ENCODE results near the gene ATXN7L1.
"Not testable (repeated sequence)": the region's sequence is repeated elsewhere in the genome, so short reads cannot be mapped to it uniquely, and the experiment has no call there.

ATXN7L1 gene

GRCh38 chr7:105890290-105890997, 14.0 kb upstream of the ATXN7L1 start:
- peak in 2 of 3 experiments; percentile 22 to 49 for DNase-seq (ENCODE audit: low read depth in 3 of 3)

GRCh38 chr7:105887569-105888189, 11.3 kb upstream of the ATXN7L1 start:
- DNase-seq (ENCODE audit: low read depth in 3 of 3) = no peak

DNA sequence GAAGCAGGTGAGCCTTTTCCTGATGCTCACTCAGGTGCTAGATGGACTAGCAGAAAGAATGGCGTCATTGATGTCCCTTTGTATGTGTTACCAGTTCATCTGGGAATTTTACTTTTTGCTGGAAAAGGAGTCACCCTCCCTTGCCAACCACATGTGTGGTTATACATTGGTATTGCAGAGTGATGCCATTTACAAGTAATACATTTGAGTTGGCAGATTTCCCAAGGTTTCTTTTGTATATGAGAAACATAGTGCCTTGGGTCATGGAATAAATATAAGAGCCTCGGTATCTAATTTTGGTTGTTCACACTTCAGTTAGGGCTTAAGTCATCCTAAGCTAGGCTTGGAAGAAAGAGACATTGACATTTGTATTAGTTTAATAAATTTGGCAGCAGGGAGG, 10.4 kb upstream of the ATXN7L1 start:
- DNase-seq (ENCODE audit: low read depth in 3 of 3) = no peak

DNA sequence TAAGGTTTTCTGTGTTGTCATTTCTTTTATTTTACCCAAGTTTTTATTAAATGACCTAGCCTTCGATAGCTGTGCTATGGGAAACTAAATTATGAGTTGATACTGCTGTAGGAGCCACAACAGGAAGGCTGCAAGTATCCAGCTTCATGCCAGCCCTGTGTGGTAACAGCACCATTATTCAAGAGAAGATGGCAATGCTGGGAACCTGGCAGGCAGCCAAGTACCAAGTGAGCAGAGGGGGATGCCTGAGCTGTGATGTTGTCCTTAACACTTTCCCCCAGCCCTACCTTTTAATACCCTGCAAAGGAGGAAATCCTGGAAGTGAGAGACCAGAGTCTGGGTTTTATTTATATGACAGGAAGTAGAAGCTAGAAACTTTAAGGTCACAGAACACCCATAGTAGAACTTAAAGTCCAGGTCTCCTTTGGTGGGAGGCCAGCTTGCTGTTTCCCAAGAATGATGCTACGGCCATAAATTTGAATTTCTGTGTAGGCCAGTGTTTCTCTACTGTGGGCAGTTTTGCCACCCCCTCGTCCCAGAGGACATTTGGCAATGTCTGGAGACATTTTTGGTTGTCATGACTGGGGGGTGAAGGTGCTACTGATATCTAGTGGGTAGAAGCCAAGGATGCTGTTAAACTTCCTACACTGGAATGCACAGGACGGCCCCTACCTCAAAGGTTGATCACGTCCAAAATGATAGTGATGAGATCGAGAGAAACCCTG, 9.2 kb upstream of the ATXN7L1 start:
- DNase-seq (ENCODE audit: low read depth in 3 of 3) = no peak

DNA sequence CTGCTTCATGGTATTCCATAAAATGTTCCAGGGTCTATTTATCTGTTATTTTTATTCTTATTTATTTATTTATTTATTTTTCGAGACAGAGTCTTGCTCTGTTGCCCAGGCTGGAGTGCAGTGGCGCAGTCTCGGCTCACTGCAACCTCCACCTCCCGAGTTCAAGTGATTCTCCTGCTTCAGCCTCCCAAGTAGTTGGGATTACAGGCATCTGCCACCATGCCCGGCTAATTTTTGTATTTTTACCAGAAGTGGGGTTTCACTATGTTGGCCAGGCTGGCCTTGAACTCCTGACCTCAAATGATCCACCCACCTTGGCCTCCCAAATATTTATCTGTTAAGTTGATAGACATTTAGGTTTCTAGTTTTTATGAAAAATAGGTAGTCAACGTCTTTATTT, 6.8 kb upstream of the ATXN7L1 start:
- not testable (repeated sequence) for DNase-seq (ENCODE audit: low read depth in 3 of 3)

DNA sequence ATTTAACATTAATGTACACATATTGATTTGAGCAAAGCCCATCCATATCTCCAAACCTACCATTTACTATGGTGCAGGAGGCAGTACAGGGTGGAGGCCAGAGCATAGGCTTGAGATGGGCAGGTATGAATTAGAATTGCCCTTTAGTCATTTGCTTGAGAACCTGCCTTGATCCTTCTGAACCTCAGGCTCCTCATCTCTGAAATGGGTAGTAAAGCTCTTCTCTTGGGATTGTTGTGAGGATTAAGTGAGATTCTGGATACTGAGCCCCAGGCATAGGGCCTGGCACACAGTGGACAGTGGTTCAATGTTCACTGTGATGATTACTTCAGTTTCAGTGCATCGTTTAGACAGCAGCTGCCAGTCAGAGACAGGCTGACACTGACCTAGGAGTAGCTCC, 5.0 kb upstream of the ATXN7L1 start:
- DNase-seq (ENCODE audit: low read depth in 3 of 3) = no peak

DNA sequence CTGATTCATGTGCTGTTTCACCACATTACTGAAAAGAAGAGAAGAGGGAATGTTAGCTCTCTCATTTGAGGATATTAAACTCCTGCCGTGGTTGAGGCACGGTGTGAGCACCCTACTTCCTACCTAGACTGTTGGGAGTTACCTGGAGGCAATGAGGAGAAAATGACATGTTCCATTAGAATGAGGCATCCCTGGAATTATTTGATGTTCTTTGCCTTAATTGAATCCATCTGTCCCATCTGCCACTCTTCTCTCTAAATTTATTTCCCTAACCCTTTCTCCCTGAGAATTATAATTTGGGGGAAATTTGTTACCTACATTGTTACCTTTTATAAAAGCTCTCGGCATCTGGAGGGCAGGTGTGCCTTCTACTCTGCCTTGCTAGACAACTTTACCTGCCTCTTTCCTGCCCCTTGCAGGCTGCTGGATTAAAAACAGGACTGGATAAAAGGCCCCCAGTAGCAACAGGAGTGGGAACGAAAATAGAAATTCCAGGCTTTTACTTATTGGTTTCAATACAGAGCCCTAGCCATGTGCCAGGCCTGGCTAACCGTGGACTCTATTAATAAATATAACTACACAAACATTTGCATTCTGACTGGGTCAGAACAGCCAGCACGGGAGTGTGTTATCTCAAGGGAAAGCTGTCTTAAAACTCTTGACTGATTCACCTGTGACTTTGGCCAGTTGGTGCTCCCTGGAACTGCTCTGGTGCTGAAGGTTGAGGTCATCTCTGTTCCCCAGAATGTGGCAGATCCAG, 4.4 kb upstream of the ATXN7L1 start:
- no peak for DNase-seq (ENCODE audit: low read depth in 3 of 3)

- no peak for DNase-seq (ENCODE audit: low read depth in 3 of 3)
Observed at GRCh38 chr7:105879782-105880181, 3.4 kb upstream of the ATXN7L1 start.

- no peak for DNase-seq (ENCODE audit: low read depth in 3 of 3)
Observed at GRCh38 chr7:105878746-105879605, 2.6 kb upstream of the ATXN7L1 start.

GRCh38 chr7:105877736-105878135, 1.3 kb upstream of the ATXN7L1 start:
- DNase-seq (ENCODE audit: low read depth in 3 of 3) = no peak

GRCh38 chr7:105876964-105877601, 684 bp upstream of the ATXN7L1 start:
- DNase-seq (ENCODE audit: low read depth in 3 of 3) = peak in 1 of 3 experiments; percentile 15

- no peak for DNase-seq (ENCODE audit: low read depth in 3 of 3)
Observed at GRCh38 chr7:105875505-105875904, 894 bp downstream of the ATXN7L1 start.

DNA sequence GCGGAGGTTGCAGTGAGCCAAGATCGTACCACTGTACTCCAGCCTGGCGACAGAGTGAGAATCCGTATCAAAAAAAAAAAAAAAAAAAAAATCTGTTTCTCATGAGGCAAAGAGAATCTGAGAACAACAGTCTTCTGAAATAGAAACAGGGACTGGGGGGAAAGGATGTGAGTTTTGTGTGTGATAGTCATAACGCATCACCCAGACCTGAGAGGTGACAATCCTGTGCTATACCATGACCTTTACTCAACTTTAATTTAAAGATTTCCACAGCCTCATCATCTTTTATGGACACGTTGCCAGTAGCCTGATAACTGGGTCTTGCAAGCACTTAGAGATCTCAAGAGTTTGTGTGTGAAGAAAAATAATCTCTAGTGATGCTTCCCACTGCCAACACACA, 2.3 kb downstream of the ATXN7L1 start:
- no peak for DNase-seq (ENCODE audit: low read depth in 3 of 3)

- no peak for DNase-seq (ENCODE audit: low read depth in 3 of 3)
Observed at GRCh38 chr7:105872491-105872890, 3.9 kb downstream of the ATXN7L1 start.

DNA sequence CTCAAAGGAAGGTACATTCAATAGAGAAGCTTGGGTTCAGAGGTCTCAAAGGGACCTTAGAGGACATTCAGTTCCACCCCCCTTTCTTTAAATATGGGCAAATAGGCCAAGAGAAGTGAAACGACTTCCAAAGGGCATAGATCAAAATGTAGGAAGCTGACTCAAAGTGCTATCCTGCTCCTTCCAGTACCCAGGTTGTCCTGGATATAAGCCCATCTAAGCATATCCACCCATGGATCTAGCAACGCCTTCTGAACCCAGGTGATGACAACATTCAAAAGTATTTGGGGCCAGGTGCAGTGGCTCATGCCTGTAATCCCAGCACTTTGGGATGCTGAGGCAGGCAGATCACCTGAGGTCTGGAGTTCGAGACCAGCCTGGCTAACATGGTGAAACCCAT, 5.3 kb downstream of the ATXN7L1 start:
- no peak for DNase-seq (ENCODE audit: low read depth in 3 of 3)

GRCh38 chr7:105866102-105866801, 10.1 kb downstream of the ATXN7L1 start:
- DNase-seq (ENCODE audit: low read depth in 3 of 3) = no peak

- no peak for DNase-seq (ENCODE audit: low read depth in 3 of 3)
Observed at GRCh38 chr7:105863876-105864275, 12.5 kb downstream of the ATXN7L1 start.

- DNase-seq (ENCODE audit: low read depth in 3 of 3) = no peak
Observed at GRCh38 chr7:105862770-105863169, 13.6 kb downstream of the ATXN7L1 start.

DNA sequence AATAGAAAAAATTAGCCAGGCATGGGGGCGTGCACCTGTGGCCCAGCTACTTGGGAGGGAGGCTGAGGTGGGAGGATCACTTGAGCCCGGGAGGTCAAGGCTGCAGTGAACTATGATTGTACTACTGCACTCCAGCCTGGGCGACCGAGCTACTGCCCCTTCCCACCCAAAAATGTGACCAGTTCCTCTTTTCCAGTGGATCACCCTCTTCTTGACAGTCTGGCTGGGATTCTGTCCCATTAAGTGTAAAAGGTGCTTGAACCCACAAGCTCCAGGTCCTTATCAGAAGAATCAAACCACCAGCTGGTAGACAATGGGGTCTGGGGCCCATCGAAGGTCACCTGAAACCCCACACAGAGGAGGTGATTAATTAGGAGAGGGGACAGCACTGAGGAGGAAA, 14.1 kb downstream of the ATXN7L1 start:
- no peak for DNase-seq (ENCODE audit: low read depth in 3 of 3)

GRCh38 chr7:105861224-105861623, 15.2 kb downstream of the ATXN7L1 start:
- no peak for DNase-seq (ENCODE audit: low read depth in 3 of 3)
